H7 (cell line): ENCODE results near the gene CHAC1. TPM values are rescaled to one million over a fixed set of nuclear protein-coding genes. Genes with fewer than 3 reads are reported as not detected.

Source experiments
- DNase-seq: peaks from one replicate; pipeline ENCODE4 v3.0.0; 2012
- H3K27me3 ChIP-seq: 2 replicates; pipeline ENCODE4 v1.6.0; 2011; ENCODE audit warnings: mild to moderate bottlenecking, low read length; ENCODE audit not compliant: control insufficient read depth, insufficient read depth
- H3K36me3 ChIP-seq: replicated peaks from 2 replicates; pipeline ENCODE4 v1.5.1; 2011; ENCODE audit warnings: low read length; ENCODE audit not compliant: control insufficient read depth, insufficient read depth
- H3K4me3 ChIP-seq: 2 replicates; pipeline ENCODE4 v1.5.1; 2011; ENCODE audit warnings: low read depth, mild to moderate bottlenecking, control low read depth, low read length, moderate library complexity; ENCODE audit not compliant: insufficient read depth
- total RNA-seq: library from RNA; depleted of rRNA; stranded (reverse); fragments of >200 nt; shearing (Covaris generic); gene quantifications from 2 replicates; pipeline ENCODE4 v1.2.3, GENCODE V29; 2014

Gene CHAC1
- total RNA-seq, 1 experiment from 2014 or later: 39.7 TPM

- H3K27me3 ChIP-seq: peaks cover 2% of the 10 kb centered on the region
- DNase-seq: no peak
- H3K4me3 ChIP-seq: no peak overlapping the region
- H3K36me3 ChIP-seq: no peaks in the 10 kb centered on the region
Measured at GRCh38 chr15:40915679-40916078, 37.6 kb upstream of the CHAC1 start.

- Histone ChIP-seq H3K27me3 (peaks cover 13% of the 10 kb centered on the region), H3K36me3 (no peaks in the 10 kb centered on the region), H3K4me3 (no peak overlapping the region)
- DNase-seq: peak; percentile 80
Measured at GRCh38 chr15:40917585-40917984, 35.7 kb upstream of the CHAC1 start.

GRCh38 chr15:40918146-40918798 is 35.0 kb upstream of the CHAC1 start:
- H3K36me3 ChIP-seq: no peaks in the 10 kb centered on the region
- peaks cover 19% of the 10 kb centered on the region for H3K27me3 ChIP-seq
- DNase-seq: no peak
- H3K4me3 ChIP-seq: no peak overlapping the region

- no peak for DNase-seq
- H3K36me3 ChIP-seq: no peaks in the 10 kb centered on the region
- no peak overlapping the region for H3K4me3 ChIP-seq
- peaks cover 26% of the 10 kb centered on the region for H3K27me3 ChIP-seq
Measured at GRCh38 chr15:40918799-40919392, 34.4 kb upstream of the CHAC1 start.

GRCh38 chr15:40921949-40922607 is 31.2 kb upstream of the CHAC1 start:
- Histone ChIP-seq H3K4me3 (no peak overlapping the region), H3K36me3 (no peaks in the 10 kb centered on the region), H3K27me3 (peaks cover 57% of the 10 kb centered on the region)
- no peak for DNase-seq

- Histone ChIP-seq H3K27me3 (peaks cover 62% of the 10 kb centered on the region), H3K4me3 (no peak overlapping the region), H3K36me3 (no peaks in the 10 kb centered on the region)
- no peak for DNase-seq
Measured at GRCh38 chr15:40922608-40923005, 30.7 kb upstream of the CHAC1 start.

- peaks cover 71% of the 10 kb centered on the region for H3K27me3 ChIP-seq
- H3K4me3 ChIP-seq: no peak overlapping the region
- no peaks in the 10 kb centered on the region for H3K36me3 ChIP-seq
- DNase-seq: no peak
Measured at GRCh38 chr15:40923551-40923950, 29.7 kb upstream of the CHAC1 start.

GRCh38 chr15:40925495-40925862 is 27.8 kb upstream of the CHAC1 start:
- no peak for DNase-seq
- Histone ChIP-seq H3K4me3 (peak overlapping the region; percentile 41), H3K36me3 (no peaks in the 10 kb centered on the region), H3K27me3 (peaks cover 88% of the 10 kb centered on the region)

GRCh38 chr15:40925863-40926658 is 27.2 kb upstream of the CHAC1 start:
- DNase-seq: peak; percentile 90
- Histone ChIP-seq H3K4me3 (peak overlapping the region; percentile 41), H3K27me3 (peaks cover 91% of the 10 kb centered on the region), H3K36me3 (no peaks in the 10 kb centered on the region)

- H3K27me3 ChIP-seq: peaks cover 99% of the 10 kb centered on the region
- no peaks in the 10 kb centered on the region for H3K36me3 ChIP-seq
- DNase-seq: peak; percentile 72
- peak overlapping the region; percentile 41; the same call in 1 of the 2 replicates for H3K4me3 ChIP-seq
Measured at GRCh38 chr15:40926659-40927494, 26.4 kb upstream of the CHAC1 start.

- Histone ChIP-seq H3K27me3 (peaks cover 99% of the 10 kb centered on the region), H3K4me3 (peak overlapping the region; percentile 46; the same call in 1 of the 2 replicates), H3K36me3 (no peaks in the 10 kb centered on the region)
- peak; percentile 87 for DNase-seq
Measured at GRCh38 chr15:40927495-40927872, 25.8 kb upstream of the CHAC1 start.

GRCh38 chr15:40927873-40928806 is 25.1 kb upstream of the CHAC1 start:
- Histone ChIP-seq H3K36me3 (no peaks in the 10 kb centered on the region), H3K4me3 (peak overlapping the region; percentile 46; the same call in 1 of the 2 replicates), H3K27me3 (peaks cover 99% of the 10 kb centered on the region)
- DNase-seq: peak; percentile 96
